OCI-LY7 (cell line): ENCODE measurements around the gene MIOS.

Experiments
- CTCF ChIP-seq: fragments of 200-600 bp; sonication (generic); conservative IDR thresholded peaks from 2 replicates; pipeline ENCODE4 v1.5.1; 2014; ENCODE audit warnings: mild to moderate bottlenecking, antibody characterized with exemption, low read length, moderate library complexity, mixed read lengths
- EZH2phosphoT487 ChIP-seq: fragments of 200-600 bp; sonication (generic); IDR thresholded peaks from 2 replicates; pipeline ENCODE4 v1.6.1; 2018; ENCODE audit warnings: low read depth, borderline replicate concordance, mild to moderate bottlenecking, mixed run types, antibody characterized with exemption, low read length, moderate library complexity, mixed read lengths

GRCh38 chr7:7569615-7570014, 2.9 kb downstream of the MIOS start:
- no peak for TF ChIP-seq CTCF
- no peak for TF ChIP-seq EZH2phosphoT487
